GM12864 (cell line): ENCODE results near the gene SIPA1L3.

Source experiments
- DNase-seq: peaks from one replicate; pipeline ENCODE4 v3.0.0-alpha.2; 2011; ENCODE audit warnings: low read depth
- H3K4me3 ChIP-seq: 2 replicates; pipeline ENCODE4 v1.5.1; 2011; ENCODE audit warnings: mild to moderate bottlenecking, low read depth, low read length, control low read depth
- CTCF ChIP-seq: IDR thresholded peaks from 2 replicates; pipeline ENCODE4 v1.5.1; 2011; ENCODE audit warnings: low read depth, mild to moderate bottlenecking, moderate library complexity, low read length, control low read depth, inconsistent platforms; ENCODE audit errors: missing control alignments

SIPA1L3 gene

GRCh38 chr19:38247734-38248268 lies 340.8 kb downstream of the SIPA1L3 start:
- H3K4me3 ChIP-seq: no peak overlapping the region
- no peak for TF ChIP-seq CTCF
- no peak for DNase-seq

- TF ChIP-seq CTCF: no peak
- no peak for DNase-seq
- H3K4me3 ChIP-seq: no peak overlapping the region
Observed at GRCh38 chr19:38248421-38248820, 341.4 kb downstream of the SIPA1L3 start.

GRCh38 chr19:38250428-38250820 lies 343.4 kb downstream of the SIPA1L3 start:
- no peak for TF ChIP-seq CTCF
- no peak for DNase-seq
- H3K4me3 ChIP-seq: no peak overlapping the region

- DNase-seq: no peak
- H3K4me3 ChIP-seq: no peak overlapping the region
- TF ChIP-seq CTCF: no peak
Observed at GRCh38 chr19:38250821-38251563, 344.0 kb downstream of the SIPA1L3 start.

- no peak for TF ChIP-seq CTCF
- no peak for DNase-seq
Observed at GRCh38 chr19:38251564-38252051, 344.6 kb downstream of the SIPA1L3 start.

GRCh38 chr19:38252385-38252784 lies 345.4 kb downstream of the SIPA1L3 start:
- H3K4me3 ChIP-seq: no peak overlapping the region
- TF ChIP-seq CTCF: no peak

More at GRCh38 chr19:38251564-38252051, 344.6 kb downstream of the SIPA1L3 start:
- H3K4me3 ChIP-seq: no peak overlapping the region

More at GRCh38 chr19:38252385-38252784, 345.4 kb downstream of the SIPA1L3 start:
- DNase-seq: no peak
